GM18526 (cell line): Measurements from ENCODE around the gene RPP30.

Experiments
- POLR2A ChIP-seq: IDR thresholded peaks from 3 replicates; pipeline ENCODE4 v1.6.1; 2011; ENCODE audit not compliant: insufficient read length; ENCODE audit errors: extremely low read depth

Gene RPP30

DNA sequence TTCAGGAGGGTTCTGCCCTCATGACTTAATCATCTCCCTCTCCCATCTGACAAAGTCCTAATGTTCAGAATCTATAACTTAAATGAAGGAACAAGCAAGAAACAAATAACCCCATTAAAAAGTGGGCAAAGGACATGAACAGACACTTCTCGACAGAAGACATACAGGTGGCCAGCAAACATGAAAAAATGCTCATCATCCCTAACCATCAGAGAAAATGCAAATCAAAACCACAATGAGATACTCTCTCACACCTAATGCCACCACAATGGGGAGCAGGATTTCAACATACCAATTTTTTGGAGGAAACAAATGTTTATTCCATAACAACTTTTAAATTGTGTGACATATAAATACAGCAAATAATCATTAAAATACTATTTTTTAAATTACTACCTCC is 11.0 kb upstream of the RPP30 start:
- no peak for TF ChIP-seq POLR2A

DNA sequence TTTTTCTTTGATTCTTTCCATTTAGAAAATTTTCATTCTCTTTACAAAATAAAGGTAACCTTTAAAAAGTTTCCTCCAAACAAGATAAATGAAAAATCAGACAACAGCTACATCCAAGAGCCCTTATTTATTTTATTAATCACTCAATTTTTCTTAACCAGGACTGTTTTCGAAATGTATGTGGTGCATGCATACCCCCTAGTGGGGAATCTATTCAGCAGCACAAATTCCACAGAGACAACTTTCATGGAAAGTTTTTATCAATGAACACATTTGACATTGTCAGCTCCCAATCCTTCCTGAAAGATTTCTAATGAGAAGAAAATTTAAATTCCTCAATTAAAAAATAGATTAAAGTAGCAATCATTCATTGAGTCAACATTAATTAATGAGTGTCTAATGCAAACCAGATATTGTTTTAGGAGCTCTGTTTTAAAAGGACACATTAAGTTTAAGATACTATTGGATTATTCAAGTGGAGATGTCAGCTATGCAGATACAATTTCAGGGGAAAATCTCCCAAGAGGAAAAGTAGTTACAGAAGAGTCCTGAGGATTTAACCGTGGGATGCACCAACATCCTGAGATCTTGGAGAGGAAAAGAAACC is 8.8 kb upstream of the RPP30 start:
- no peak for TF ChIP-seq POLR2A

DNA sequence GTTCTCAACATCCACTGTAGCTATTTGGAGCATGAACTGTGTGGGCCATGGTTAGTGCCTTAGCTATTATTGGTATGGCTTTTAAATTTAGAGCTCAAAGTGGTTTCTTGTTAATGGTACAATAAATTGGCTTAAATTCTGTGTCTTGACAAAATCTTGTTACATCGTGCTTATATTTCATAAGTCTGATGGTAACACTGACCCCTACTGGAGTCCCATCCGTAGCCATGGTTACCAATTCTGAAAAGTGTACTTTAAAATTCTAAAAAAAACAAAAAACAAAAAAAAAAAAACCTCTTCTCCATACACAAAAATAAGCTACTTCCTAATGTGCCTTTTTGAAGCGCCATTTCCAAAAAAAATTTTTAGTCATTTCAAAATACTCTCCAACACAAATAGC is 6.4 kb upstream of the RPP30 start:
- no peak for TF ChIP-seq POLR2A

DNA sequence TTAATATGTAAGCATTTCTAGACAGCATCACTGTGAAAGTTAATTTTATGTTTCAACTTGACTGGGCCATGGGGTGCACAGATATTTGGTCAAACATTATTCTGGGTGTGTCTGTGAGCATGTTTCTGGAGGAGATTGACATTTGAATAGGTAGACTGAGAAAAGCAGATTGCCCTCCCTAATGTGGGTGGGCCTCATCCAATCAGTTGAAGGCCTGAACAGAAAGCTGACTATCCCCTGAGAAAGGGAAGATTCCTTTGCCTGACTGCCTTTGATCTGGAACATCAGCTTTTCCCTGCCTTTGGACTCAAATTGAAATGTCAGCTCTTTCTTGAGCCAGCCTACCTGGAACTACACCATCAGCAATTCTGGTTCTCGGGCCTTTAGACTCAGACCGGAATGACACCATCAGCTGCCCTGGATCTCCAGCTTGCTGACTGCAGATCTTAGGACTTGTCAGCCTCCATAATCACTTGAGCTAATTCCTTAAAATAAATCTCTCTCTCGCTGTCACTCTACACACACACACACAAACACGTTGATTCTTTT is 5.7 kb upstream of the RPP30 start:
- no peak for TF ChIP-seq POLR2A

DNA sequence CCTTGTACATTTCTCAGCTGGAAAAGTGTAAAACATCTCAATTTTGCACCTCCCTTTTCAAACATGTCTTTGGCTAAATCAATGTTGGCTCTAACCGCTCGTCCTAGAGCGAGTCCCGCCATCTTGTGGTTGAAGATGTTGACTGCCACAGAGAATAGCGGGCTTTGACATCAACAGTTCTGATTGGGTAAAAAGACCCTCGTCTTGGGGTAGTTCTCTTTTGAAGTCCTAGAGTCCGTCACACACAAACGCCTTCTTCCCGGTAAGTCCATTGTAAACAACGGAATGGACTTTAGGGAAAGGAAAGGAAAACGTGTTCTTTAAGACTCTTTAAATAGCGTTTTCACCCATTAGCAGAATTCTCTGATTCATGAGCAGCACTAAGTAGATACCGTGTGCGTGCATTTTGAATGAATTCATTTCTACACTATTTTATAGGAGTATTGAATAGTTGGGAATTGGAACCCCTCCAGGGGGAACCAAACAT is 452 bp upstream of the RPP30 start:
- no peak for TF ChIP-seq POLR2A

DNA sequence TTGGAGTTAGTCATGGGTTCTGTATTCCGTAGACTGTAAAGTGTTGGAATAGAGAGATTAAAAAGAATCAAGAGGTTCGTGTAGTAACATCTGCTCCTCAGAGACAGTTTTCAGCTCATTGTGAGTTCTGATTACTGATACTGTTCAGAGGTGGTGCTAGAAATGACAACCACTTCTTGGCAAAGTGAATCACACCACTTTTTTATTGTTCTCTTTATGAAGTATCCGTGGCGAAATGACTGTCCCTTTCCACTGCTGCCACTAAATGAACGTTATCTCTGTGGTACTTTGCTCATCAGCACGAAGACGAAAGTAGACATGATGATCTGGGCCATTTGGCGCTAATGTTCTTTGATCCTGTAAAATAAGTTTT is 860 bp downstream of the RPP30 start:
- TF ChIP-seq POLR2A: no peak

DNA sequence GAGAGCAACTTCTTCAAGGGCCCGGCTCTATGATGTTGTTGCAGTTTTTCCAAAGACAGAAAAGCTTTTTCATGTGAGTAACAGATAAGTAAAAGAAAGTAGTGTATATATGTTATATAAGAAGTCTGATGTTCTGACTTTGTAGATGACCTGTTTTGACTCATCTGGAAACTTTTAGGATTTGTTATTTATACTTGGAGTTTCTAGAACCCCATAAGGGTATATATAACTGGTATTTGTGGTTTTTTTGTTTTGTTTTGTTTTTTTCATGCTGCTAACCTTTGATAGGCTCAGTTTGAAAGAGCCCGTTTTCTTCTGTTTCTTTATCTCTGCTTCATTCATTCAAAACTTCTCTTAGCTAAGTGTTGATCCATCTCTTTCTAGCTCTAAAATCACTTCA is 7.3 kb downstream of the RPP30 start:
- no peak for TF ChIP-seq POLR2A

DNA sequence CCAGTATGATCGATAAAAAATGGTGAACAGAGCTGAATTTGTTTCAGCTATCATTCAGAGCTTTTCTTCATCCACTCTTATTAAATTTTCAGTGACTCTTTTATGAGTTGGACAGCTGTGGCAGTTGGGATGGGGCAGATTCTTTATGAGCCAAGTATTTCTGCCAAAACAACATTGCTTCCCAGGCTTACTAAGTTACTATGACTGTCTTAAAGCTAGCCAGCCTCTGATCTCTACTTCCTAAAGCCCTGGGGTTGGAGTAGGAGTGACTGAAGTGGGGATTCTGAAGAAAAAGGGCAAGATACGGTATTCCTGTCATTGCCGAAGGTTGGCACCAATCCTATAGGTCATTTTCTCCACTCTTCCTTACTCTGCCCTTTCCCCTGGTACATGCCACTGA is 12.7 kb downstream of the RPP30 start:
- TF ChIP-seq POLR2A: no peak

DNA sequence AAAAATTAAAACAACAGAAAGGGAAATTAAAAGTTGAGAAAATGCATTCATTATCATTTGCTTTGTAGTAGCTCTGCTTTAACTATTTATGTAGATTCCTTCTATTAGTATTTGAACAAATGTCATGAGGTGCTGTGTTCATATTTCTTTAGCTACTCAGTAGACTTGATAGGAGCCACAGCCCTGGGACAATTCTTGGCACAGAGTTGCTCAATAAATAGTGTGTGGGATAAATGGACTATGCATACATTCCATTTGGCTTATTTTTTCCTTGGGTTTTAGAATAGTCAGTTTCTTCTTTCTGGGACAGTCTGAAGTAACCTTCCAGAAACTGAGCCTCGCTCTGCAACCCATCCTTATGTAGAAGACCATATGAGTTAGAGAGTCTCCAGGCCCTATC is 13.4 kb downstream of the RPP30 start:
- no peak for TF ChIP-seq POLR2A

DNA sequence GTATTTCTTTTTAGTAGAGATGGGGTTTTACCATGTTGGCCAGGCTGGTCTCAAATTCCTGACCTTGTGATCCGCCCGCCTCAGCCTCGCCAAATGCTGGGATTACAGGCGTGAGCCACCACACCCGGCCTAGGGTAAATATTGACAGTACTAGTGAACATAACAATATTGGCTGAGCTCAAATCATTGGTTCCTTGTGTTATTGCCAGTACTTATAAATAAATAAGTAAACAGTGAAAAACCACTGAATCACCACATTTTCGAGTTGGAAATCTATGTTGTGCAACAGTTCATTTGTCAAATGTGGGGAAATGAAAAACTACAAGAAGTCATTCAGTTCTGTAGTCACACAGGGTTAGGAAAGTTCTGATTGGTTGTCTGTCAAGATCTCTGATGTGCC is 15.8 kb downstream of the RPP30 start:
- no peak for TF ChIP-seq POLR2A

DNA sequence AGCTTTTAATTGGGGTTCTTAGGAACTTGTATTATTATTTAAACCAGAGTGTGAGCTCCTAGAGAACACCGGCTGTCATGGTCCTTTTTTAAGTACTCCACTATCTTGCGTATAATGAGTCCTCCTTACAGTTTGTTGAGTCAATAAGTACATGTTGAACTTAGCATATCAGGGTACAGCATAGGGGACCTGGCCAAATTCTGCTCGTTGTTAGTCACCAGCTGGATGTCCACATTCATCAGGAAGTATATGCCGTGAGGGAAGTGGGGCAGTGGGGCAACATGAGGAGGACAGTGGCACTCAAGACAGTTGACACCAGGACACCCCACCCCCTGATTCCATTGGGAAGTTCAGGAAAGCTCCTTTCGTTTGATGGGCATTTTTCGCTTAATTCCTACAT is 16.6 kb downstream of the RPP30 start:
- TF ChIP-seq POLR2A: no peak

DNA sequence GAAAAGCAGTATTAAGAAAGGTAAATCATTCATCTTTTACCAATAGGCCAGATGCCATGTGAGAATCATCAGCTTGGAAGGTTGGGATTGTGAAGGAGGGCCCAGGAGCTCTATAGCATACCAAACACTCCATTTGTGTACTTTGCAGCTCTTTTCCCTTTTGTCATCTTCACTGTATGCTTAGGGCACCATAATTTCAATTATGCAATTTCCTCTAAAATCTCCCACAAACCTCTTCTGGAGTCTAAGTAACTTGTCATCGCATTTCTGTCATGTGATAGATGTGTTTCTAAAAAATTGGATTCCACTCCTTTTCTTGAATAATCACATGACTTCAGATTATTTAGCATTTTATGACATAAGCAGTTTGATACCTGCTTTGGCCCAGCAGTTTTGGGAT is 17.9 kb downstream of the RPP30 start:
- TF ChIP-seq POLR2A: no peak

DNA sequence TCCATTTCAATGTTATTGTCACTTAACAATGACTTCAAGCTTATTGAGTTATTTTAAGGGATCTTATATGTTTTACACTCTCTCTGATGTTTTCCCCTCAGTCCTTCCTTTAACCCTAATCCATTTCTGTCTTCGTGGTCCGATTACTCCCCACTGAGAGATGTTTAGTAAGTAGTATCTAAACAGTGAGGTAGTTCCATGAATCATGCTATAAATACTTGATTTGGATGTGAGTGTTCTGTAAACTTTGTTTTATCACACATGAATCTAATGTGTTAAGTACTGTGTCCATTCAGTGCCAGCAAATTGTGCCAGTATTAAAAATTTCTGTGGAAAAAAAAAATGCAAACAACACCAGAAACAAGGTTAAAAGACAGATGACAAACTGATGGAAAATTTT is 18.6 kb downstream of the RPP30 start:
- TF ChIP-seq POLR2A: no peak

DNA sequence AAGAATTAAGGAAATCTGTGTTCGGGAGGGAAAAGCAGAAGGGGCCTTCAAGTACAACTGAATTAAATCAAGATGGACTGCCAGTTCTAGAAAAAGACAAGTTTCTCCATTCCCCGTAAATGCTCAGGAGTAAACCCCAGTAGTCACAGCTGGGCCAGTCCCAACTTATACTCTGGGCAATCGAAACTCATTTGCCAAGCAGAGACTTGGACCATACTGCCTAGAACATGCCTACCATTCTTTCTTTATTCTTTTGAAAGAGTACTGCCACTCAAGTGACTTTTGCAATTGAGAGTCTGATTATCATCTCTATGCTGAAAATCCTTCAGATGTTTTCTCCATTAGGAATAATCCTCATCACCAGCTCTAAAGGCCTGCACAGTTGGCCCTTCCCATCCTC is 21.4 kb downstream of the RPP30 start:
- TF ChIP-seq POLR2A: no peak

DNA sequence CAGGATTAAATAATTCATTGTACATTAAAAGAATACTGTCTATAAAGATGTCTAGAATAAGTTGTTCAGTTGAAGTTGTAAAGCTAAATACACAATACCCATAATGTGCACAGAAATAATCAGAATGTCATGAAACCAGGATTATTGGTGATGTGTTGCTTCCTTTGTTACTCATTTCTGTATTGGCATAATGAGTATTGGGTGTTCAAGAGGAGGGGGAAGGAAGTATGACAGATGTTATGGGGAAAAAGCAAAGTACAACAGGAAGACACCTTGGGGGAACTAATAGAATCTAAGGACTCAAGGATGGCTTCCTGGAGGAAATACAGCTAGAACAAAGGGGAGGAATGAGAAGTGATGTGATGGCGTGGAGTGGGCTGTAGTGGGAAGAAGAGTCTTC is 34.2 kb downstream of the RPP30 start:
- no peak for TF ChIP-seq POLR2A

DNA sequence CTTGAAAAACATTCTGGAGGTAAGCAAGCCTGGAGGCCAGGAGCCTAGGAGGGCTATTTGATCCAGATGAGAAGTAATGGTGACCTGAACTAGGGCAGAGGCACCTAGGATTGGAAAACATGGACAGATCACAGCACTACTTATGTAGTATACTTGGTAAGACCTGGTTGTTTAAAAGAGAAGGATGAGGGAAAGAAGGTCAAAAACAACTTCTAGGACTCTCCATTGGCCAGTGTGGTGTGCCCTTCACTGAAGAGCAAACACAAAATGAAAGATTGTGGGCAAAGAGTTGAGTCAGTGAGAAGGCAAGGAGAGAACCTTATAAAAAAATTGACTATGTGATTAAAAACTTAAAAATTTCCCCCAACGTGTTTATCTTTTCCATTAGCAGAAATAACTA is 34.8 kb downstream of the RPP30 start:
- no peak for TF ChIP-seq POLR2A
